Fibroblast of skin of back (primary cell): ENCODE data around the gene LYPD1.
A peak's percentile ranks its signal among the peaks of the same experiment; 100 is the strongest.

ENCODE experiments used
- DNase-seq: peaks from one replicate; pipeline ENCODE4 v3.0.0-alpha.2; 2013

LYPD1 gene

DNA sequence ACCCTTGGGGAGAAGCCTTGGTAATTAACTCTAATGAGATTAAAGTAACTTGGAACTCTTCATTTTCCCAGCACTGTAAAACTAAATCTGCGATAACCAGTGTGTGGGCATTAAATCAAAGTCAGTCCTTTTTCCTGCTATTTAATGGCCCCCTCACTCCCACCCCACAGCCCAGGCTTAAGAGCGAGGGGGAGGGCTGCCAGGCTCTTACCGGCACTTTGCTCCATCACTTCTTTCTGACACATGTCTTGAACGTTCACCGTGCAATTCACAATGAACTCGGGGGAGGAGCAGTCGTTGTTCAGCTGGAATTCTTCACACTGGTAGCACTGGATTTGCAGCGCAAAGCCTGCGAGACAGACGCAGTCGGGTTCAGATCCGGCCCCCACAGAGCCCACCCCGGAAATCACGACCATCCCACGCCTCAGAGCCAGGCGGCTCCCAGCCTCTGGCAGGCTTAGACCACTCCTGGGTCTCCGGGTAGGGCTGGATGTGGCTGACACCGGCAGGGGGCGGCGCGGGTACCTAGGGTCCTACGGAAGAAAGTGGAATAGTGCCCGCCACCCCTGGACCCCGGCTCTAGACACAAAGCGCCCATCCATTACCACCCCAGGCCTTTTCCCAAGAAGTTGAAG, 1.7 kb downstream of the LYPD1 start:
- DNase-seq, result no peak

GRCh38 chr2:132667706-132668105, 2.3 kb downstream of the LYPD1 start:
- DNase-seq, result peak; percentile 62

DNA sequence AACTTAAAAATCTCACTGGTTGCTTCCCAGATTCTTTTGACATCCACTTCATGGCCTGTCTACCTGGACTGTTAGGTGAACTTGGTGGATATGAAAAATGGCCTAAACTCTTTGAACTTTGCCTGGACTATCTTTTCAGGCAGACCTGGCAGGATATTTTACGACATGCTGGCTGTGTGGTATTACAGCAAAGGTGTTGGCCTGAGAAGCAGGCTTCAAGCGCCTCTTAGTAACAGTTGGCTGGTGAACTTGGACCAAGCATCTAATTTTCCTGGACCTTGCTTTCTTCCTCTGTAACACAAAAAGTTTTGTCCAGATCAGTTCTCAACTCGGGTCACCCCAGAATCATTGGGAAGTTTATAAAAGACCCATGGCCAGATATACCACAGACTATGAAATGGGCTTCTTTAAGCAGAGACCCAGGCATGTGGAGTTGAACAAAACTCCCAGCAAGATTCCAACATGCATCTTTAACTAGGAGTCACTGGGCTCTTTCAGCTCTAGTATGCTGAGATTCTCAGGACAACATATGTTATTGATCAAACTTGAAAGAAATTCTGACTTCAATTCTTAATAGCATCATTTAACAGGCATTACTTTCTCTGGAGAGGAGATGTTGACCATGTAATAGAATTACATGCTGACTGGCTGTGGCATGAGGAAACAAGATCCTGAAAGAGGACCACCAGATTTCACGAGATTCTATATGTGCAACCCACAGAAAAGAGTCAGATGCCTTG, 4.4 kb downstream of the LYPD1 start:
- DNase-seq, result no peak

DNA sequence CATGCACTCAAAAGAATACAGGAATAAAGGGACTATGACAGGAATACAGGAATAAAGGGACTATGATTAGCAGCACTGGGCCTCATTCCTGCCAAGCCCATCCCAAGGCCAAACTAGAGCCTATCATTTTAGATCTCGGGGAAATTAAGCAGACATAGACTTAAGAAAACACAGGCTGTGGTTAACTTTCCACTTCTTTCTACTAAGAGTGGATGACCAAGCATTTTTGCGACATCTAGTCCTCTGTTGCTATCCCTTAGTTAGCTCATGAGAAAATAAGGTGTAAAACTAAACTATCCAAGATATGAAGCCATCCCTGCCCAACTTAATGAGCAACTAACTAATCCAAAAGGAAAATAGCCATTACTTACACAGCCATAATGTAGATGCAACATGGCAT, 5.9 kb downstream of the LYPD1 start:
- DNase-seq, result peak; percentile 11

- no peak for DNase-seq
Observed at GRCh38 chr2:132662732-132663131, 7.3 kb downstream of the LYPD1 start.

GRCh38 chr2:132659331-132659730, 10.7 kb downstream of the LYPD1 start:
- DNase-seq, result no peak

DNA sequence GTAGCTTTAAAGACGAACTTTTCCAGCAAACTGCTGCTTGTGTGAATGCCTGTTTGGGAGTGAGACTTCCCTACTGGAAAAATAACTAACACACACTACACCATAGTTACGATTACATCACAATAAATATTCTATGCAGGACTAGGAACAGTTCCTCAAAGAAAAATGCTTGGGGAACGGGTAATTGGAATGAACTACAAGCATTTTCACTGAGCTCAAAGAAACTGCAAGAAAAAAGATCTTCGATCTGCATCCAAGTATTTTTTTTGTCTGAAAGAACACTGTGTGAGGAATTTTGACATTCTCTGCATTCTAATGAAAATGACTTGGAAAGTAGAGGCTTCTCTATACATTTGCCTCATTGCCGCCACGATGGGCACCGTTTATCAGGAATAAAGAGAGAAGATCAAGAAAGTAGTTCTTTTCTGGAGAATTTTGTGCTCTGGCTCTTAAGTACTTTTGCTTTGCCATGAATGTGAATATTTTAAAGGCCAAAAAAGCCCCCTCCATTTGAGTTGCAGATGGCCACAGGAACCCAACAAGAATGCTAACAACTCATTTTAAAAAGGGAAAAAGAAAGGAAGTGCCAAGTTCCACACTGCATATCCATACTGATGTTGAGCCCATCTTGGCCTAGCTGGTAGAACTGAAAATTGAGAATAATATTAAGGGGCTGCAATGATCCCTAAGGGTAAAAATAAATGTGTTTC, 13.6 kb downstream of the LYPD1 start:
- peak; percentile 5 for DNase-seq

- DNase-seq, result no peak
Observed at GRCh38 chr2:132654968-132655367, 15.0 kb downstream of the LYPD1 start.

DNA sequence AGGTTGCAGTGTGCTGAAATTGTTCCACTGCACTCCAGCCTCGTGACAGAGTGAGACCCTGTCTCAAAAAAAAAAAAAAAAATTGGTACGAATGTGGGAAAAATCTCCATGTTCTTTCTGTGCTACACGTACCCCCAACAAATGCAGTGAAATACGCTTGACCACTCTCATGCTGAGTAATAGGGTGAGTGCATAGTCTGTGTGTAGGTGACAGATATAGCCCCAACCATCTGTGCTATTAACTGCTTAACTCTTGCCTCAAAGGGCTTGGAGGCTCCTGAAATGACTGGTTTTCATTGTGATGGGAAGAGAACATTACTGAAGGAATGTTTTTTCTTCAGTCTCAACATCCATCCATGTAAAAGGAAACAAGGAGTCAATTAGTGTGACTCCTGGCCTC, 15.7 kb downstream of the LYPD1 start:
- DNase-seq, result no peak

GRCh38 chr2:132652474-132652873, 17.5 kb downstream of the LYPD1 start:
- no peak for DNase-seq

- peak; percentile 42 for DNase-seq
Observed at GRCh38 chr2:132651115-132652045, 18.6 kb downstream of the LYPD1 start.

- DNase-seq, result no peak
Observed at GRCh38 chr2:132646540-132647108, 23.4 kb downstream of the LYPD1 start.

DNA sequence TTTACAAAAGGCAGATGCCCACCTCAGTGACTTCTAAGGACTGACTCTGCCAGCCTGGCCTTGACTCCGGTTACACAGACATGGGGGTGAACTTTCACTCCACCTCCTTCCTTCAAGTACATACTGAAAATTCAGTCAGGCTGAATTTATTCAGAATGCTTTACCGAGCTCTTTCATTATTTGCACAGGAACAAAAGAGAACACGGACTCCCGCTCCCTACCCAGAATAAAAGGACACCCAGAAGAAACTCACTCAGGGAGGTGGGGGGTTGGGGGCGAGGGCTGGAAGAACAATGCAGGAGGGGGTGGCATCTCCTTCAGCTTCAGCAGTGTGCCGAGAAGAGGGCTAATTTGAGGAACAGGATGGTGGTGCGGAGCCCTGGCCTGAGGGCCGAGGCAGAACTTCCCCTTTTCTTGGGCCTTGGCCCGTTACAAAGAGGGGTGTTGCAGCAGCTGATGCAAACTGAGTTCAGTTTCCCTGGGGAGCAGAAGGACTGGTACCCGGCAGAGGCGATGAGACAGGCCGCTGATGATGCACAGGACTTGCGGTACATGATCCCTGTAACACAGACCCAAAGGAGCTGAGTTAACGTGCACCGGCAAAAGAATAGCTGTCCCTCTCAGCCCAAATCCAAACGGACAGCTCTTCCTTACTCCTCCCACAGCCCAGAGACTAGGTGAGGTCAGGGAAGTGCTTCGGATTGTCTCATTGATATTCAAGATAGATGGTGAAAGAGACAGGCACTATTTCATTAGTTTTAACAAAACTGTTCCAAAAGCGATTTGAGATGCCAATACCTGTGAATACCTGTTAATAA, 24.1 kb downstream of the LYPD1 start:
- DNase-seq, result no peak

DNA sequence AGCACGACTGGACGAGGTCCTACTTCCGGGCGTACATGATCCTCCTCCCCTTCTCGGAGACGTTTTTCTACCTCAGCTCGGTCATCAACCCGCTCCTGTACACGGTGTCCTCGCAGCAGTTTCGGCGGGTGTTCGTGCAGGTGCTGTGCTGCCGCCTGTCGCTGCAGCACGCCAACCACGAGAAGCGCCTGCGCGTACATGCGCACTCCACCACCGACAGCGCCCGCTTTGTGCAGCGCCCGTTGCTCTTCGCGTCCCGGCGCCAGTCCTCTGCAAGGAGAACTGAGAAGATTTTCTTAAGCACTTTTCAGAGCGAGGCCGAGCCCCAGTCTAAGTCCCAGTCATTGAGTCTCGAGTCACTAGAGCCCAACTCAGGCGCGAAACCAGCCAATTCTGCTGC, 24.8 kb downstream of the LYPD1 start:
- DNase-seq, result no peak

- no peak for DNase-seq
Observed at GRCh38 chr2:132642415-132642814, 27.6 kb downstream of the LYPD1 start.

DNA sequence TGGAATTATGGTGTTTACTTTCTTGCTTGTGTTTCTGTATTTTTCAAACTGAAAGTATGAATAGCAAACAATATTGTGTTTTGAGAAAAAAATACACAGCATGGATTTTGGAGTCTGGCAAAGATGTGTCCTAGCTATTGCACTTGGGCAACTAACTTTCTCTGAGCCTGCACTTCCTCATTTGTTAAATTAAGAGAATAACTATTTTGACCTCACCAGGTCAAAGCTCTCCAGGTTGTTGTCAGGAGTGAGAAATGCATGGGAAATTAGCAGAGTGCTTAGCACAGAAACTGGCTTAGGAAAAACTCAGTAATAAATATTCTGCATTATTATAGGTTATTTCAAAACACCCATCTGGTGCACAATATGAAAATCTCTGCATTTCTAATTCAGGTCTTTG, 28.2 kb downstream of the LYPD1 start:
- no peak for DNase-seq

GRCh38 chr2:132640116-132640515, 29.9 kb downstream of the LYPD1 start:
- DNase-seq, result no peak

GRCh38 chr2:132638313-132639040, 31.5 kb downstream of the LYPD1 start:
- DNase-seq, result no peak

- DNase-seq, result no peak
Observed at GRCh38 chr2:132636346-132636745, 33.7 kb downstream of the LYPD1 start.

DNA sequence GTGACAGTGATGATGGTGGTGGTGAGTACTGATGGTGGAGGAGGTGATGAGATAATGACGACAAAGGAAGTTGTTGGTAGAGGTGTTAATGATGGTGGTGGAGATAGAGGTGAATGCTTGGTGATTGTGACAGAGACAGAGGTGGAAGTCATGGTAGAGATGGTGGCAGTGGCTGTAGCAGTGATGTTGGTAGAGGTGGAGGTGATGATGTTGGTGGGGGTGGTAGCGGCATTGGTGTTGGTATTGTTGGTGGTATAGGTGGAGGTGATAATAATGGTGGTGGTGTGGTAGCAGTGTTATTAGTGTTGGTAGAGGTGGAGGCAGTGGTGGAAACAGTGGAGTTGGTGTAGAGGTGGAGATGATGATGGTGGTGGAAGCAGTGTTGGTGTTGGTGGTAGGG, 36.4 kb downstream of the LYPD1 start:
- no peak for DNase-seq
